Measurements from ENCODE around the gene TBC1D10A. TPM values are rescaled to one million over a fixed set of nuclear protein-coding genes. Genes with fewer than 3 reads are reported as not detected.

The TBC1D10A gene
- total RNA-seq, 2 experiments from 2014 or later = 37.9 to 41.6 TPM

GRCh38 chr22:30251711-30252110 lies 75.0 kb downstream of the TBC1D10A start:
- H3K4me3 Mint-ChIP-seq = no peak overlapping the region
- no peaks in the 10 kb centered on the region for H3K27me3 Mint-ChIP-seq
- no peak for DNase-seq
- ChIA-PET POLR2A (no interaction called here), CTCF (interaction anchor here (1.0 to 1.4 kb wide), 3 partner anchors 74 to 163 kb away, joined by 3 to 8 read pairs (median 3); no protein-coding TSS in a partner anchor)
- no peaks in the 10 kb centered on the region for H3K9me3 Mint-ChIP-seq
- no peaks in the 10 kb centered on the region for H3K36me3 Mint-ChIP-seq (ENCODE audit: low read depth)
- H3K27ac Mint-ChIP-seq = no peak overlapping the region
- peaks cover 72% of the 10 kb centered on the region for H3K4me1 Mint-ChIP-seq

- POLR2A ChIA-PET = interaction anchor here (0.7 to 1.1 kb wide), 2 partner anchors 10 to 142 kb away, joined by 3 read pairs; no protein-coding TSS in a partner anchor
- H3K27ac Mint-ChIP-seq = no peak overlapping the region
- peaks cover 70% of the 10 kb centered on the region for H3K4me1 Mint-ChIP-seq
- no peaks in the 10 kb centered on the region for H3K9me3 Mint-ChIP-seq
- H3K36me3 Mint-ChIP-seq (ENCODE audit: low read depth) = peaks cover 4% of the 10 kb centered on the region
- CTCF ChIA-PET = interaction anchor here (1.0 to 1.4 kb wide), 3 partner anchors 73 to 162 kb away, joined by 3 to 8 read pairs (median 3); no protein-coding TSS in a partner anchor
- no peaks in the 10 kb centered on the region for H3K27me3 Mint-ChIP-seq
- no peak for DNase-seq
- H3K4me3 Mint-ChIP-seq = no peak overlapping the region
These were observed 76.0 kb downstream of the TBC1D10A start for GRCh38 chr22:30250661-30251267.

GRCh38 chr22:30250039-30250565 lies 76.6 kb downstream of the TBC1D10A start:
- H3K27ac Mint-ChIP-seq = no peak overlapping the region
- H3K36me3 Mint-ChIP-seq (ENCODE audit: low read depth) = peaks cover 9% of the 10 kb centered on the region
- no peak overlapping the region for H3K4me3 Mint-ChIP-seq
- H3K4me1 Mint-ChIP-seq = peaks cover 74% of the 10 kb centered on the region
- DNase-seq = no peak
- ChIA-PET CTCF (interaction anchor here (1.4 kb wide), 1 partner anchor 142 kb away, joined by 8 read pairs; no protein-coding TSS in a partner anchor), POLR2A (interaction anchor here (1.1 kb wide), 1 partner anchor 11 kb away, joined by 3 read pairs; no protein-coding TSS in a partner anchor)
- no peaks in the 10 kb centered on the region for H3K9me3 Mint-ChIP-seq
- H3K27me3 Mint-ChIP-seq = no peaks in the 10 kb centered on the region

GRCh38 chr22:30249049-30250038 lies 77.4 kb downstream of the TBC1D10A start:
- H3K9me3 Mint-ChIP-seq = no peaks in the 10 kb centered on the region
- POLR2A ChIA-PET = interaction anchor here (1.1 kb wide), 1 partner anchor 12 kb away, joined by 3 read pairs; no protein-coding TSS in a partner anchor
- H3K27ac Mint-ChIP-seq = no peak overlapping the region
- no peaks in the 10 kb centered on the region for H3K27me3 Mint-ChIP-seq
- peaks cover 17% of the 10 kb centered on the region for H3K36me3 Mint-ChIP-seq (ENCODE audit: low read depth)
- H3K4me1 Mint-ChIP-seq = peaks cover 78% of the 10 kb centered on the region
- CTCF ChIA-PET = interaction anchor here (1.2 kb wide), 1 partner anchor 141 kb away, joined by 3 read pairs; no protein-coding TSS in a partner anchor
- no peak for DNase-seq
- H3K4me3 Mint-ChIP-seq = no peak overlapping the region

GRCh38 chr22:30248484-30248883 lies 78.3 kb downstream of the TBC1D10A start:
- H3K9me3 Mint-ChIP-seq = no peaks in the 10 kb centered on the region
- POLR2A ChIA-PET = no interaction called here
- H3K4me3 Mint-ChIP-seq = peak overlapping the region; percentile 8
- H3K27me3 Mint-ChIP-seq = no peaks in the 10 kb centered on the region
- CTCF ChIA-PET = interaction anchor here (1.2 kb wide), 1 partner anchor 140 kb away, joined by 3 read pairs; no protein-coding TSS in a partner anchor
- H3K4me1 Mint-ChIP-seq = peaks cover 82% of the 10 kb centered on the region
- no peak for DNase-seq
- peaks cover 25% of the 10 kb centered on the region for H3K36me3 Mint-ChIP-seq (ENCODE audit: low read depth)
- H3K27ac Mint-ChIP-seq = peak overlapping the region; percentile 19

GRCh38 chr22:30247974-30248373 lies 78.8 kb downstream of the TBC1D10A start:
- peak overlapping the region; percentile 7 for H3K27ac Mint-ChIP-seq
- peak overlapping the region; percentile 8 for H3K4me3 Mint-ChIP-seq
- CTCF ChIA-PET = interaction anchor here (1.2 kb wide), 1 partner anchor 140 kb away, joined by 3 read pairs; no protein-coding TSS in a partner anchor
- peaks cover 83% of the 10 kb centered on the region for H3K4me1 Mint-ChIP-seq
- H3K9me3 Mint-ChIP-seq = no peaks in the 10 kb centered on the region
- peaks cover 30% of the 10 kb centered on the region for H3K36me3 Mint-ChIP-seq (ENCODE audit: low read depth)
- no peak for DNase-seq
- no peaks in the 10 kb centered on the region for H3K27me3 Mint-ChIP-seq
- POLR2A ChIA-PET = no interaction called here

GRCh38 chr22:30247561-30247960 lies 79.2 kb downstream of the TBC1D10A start:
- Mint-ChIP-seq H3K36me3 (ENCODE audit: low read depth) (peaks cover 34% of the 10 kb centered on the region), H3K27ac (no peak overlapping the region), H3K4me1 (peaks cover 83% of the 10 kb centered on the region), H3K4me3 (peak overlapping the region; percentile 95), H3K27me3 (no peaks in the 10 kb centered on the region), H3K9me3 (no peaks in the 10 kb centered on the region)
- CTCF ChIA-PET = interaction anchor here (1.2 kb wide), 1 partner anchor 139 kb away, joined by 3 read pairs; no protein-coding TSS in a partner anchor
- DNase-seq = no peak
- POLR2A ChIA-PET = no interaction called here

GRCh38 chr22:30246814-30247376 lies 79.8 kb downstream of the TBC1D10A start:
- Mint-ChIP-seq H3K27me3 (no peaks in the 10 kb centered on the region), H3K36me3 (ENCODE audit: low read depth) (peaks cover 38% of the 10 kb centered on the region), H3K9me3 (no peaks in the 10 kb centered on the region), H3K27ac (peak overlapping the region; percentile 68), H3K4me1 (peaks cover 80% of the 10 kb centered on the region), H3K4me3 (peak overlapping the region; percentile 95)
- DNase-seq = peak; percentile 36
- CTCF ChIA-PET = interaction anchor here (0.6 to 2.8 kb wide), 8 partner anchors 21 to 158 kb away, joined by 3 to 12 read pairs (median 5); no protein-coding TSS in a partner anchor
- POLR2A ChIA-PET = interaction anchor here (0.6 to 4.0 kb wide), 7 partner anchors 12 to 132 kb away, joined by 3 to 35 read pairs (median 4); no protein-coding TSS in a partner anchor

GRCh38 chr22:30245985-30246813 lies 80.5 kb downstream of the TBC1D10A start, which contains the start of gene LIF:
Gene LIF, minus strand, starts transcription at chr22:30246759. Its CDS starts 64 bp downstream, at chr22:30246695.
- CTCF ChIA-PET = interaction anchor here (0.6 to 2.8 kb wide), 11 partner anchors 9 to 157 kb away, joined by 3 to 12 read pairs (median 4); no protein-coding TSS in a partner anchor
- Mint-ChIP-seq H3K9me3 (no peaks in the 10 kb centered on the region), H3K4me1 (peaks cover 78% of the 10 kb centered on the region)

GRCh38 chr22:30245181-30245984 lies 81.4 kb downstream of the TBC1D10A start:
- H3K27ac Mint-ChIP-seq = peak overlapping the region; percentile 91
- ChIA-PET POLR2A (interaction anchor here (0.7 to 4.0 kb wide), 14 partner anchors 14 to 131 kb away, joined by 3 to 35 read pairs (median 4); no protein-coding TSS in a partner anchor), CTCF (interaction anchor here (0.6 to 2.8 kb wide), 11 partner anchors 10 to 140 kb away, joined by 3 to 12 read pairs (median 4); no protein-coding TSS in a partner anchor)
- peaks cover 48% of the 10 kb centered on the region for H3K36me3 Mint-ChIP-seq (ENCODE audit: low read depth)
- peaks cover 81% of the 10 kb centered on the region for H3K4me1 Mint-ChIP-seq
- H3K27me3 Mint-ChIP-seq = no peaks in the 10 kb centered on the region
- peak overlapping the region; percentile 95 for H3K4me3 Mint-ChIP-seq
- H3K9me3 Mint-ChIP-seq = no peaks in the 10 kb centered on the region
- DNase-seq = peak; percentile 46

More at GRCh38 chr22:30245985-30246813, 80.5 kb downstream of the TBC1D10A start, which contains the start of gene LIF:
- Mint-ChIP-seq H3K36me3 (ENCODE audit: low read depth) (peaks cover 41% of the 10 kb centered on the region), H3K4me3 (peak within 1 kb of the TSS; percentile 95), H3K27ac (peak within 1 kb of the TSS; percentile 91), H3K27me3 (no peaks in the 10 kb centered on the region)
- POLR2A ChIA-PET = interaction anchor here (0.6 to 4.0 kb wide), 12 partner anchors 13 to 132 kb away, joined by 3 to 35 read pairs (median 4); no protein-coding TSS in a partner anchor
- peak; percentile 67 for DNase-seq

Measured in activated CD4-positive, alpha-beta memory T cell treated with anti-CD3 and anti-CD28 coated beads, Interleukin-2, amount 10 ng/mL, durations not matched to agents 7 days and 5 days (primary cell).